Smooth muscle cell of trachea (primary cell): ENCODE results near the gene SETD4. TPM values are rescaled to one million over a fixed set of nuclear protein-coding genes. Genes with fewer than 3 reads are reported as not detected.

Experiments used
- total RNA-seq: library from RNA; depleted of rRNA; stranded (reverse); fragments of >200 nt; gene quantifications from 2 replicates; pipeline ENCODE4 v1.2.1, GENCODE V29; 2014

SETD4 gene, protein sequence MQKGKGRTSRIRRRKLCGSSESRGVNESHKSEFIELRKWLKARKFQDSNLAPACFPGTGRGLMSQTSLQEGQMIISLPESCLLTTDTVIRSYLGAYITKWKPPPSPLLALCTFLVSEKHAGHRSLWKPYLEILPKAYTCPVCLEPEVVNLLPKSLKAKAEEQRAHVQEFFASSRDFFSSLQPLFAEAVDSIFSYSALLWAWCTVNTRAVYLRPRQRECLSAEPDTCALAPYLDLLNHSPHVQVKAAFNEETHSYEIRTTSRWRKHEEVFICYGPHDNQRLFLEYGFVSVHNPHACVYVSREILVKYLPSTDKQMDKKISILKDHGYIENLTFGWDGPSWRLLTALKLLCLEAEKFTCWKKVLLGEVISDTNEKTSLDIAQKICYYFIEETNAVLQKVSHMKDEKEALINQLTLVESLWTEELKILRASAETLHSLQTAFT
- total RNA-seq: 17.0 and 25.9 TPM in 2 replicates

DNA sequence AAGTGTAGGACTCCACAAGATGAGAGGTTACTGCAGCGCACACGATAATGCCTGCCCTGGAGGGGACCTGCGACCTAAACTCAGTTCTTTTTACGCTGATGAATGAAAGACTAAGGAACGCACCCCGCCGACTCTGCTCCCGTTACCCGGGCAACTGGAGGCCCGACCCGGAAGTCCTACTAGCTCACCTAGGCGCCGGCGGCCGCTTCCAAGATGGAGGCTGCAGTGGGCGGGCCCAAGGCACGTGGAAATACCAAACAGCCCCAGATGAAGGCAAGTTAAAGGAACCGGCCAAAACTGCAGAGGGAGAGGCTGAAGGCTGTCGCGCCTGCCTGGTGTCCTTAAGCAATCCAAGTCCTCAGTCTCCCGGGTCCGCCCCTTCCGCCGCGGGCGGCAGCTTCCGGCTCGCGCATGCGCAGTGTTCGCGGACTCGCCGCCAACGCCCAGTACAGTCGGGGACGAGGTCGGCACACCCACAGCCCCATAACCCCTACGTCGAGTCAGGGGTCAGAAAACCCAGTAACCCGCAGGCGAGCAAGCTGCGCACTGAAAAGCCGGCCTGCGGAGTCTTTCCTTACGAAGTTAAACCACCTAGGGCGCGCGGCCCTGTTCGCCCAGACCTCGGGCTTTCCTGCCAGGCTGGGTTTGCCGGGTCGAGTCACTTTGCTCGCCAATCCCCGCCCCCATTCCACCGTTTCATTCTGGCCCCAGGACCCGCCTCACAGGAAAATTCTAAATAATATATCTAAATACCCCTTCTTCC lies at the start of gene SETD4:
TSS of gene SETD4 (minus strand) at position 368 of the 763 bp plus-strand sequence. CDS start 1,638 bp downstream, outside the sequence.

DNA sequence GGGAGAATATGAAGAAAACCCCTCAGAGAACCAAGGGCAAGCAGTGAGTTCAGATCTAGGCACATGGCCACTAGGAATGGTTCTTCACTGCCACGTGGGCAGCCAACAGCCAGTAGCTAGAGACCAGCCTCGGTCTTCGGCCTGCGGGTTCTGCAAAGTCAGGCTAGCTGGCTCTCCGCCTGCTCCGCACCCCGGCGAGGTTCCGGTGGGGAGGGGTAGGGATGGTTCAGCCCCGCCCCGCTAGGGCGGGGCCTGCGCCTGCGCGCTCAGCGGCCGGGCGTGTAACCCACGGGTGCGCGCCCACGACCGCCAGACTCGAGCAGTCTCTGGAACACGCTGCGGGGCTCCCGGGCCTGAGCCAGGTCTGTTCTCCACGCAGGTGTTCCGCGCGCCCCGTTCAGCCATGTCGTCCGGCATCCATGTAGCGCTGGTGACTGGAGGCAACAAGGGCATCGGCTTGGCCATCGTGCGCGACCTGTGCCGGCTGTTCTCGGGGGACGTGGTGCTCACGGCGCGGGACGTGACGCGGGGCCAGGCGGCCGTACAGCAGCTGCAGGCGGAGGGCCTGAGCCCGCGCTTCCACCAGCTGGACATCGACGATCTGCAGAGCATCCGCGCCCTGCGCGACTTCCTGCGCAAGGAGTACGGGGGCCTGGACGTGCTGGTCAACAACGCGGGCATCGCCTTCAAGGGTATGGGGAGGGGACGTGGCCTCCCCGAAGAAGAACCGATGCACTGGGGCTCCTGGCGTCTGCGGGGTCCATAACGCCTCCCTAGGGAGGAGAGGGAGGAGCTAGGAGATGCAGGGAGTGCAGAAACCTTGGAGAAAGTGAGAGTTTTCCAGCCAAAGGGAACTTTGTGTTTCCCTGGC lies 9.6 kb upstream of the SETD4 start, which contains the start of gene CBR1:
TSS of gene CBR1 (plus strand) at position 312 of the 871 bp plus-strand sequence. CDS start at position 404, 92 bp downstream.

Other genes with a start within 250 kb of the SETD4 start
- 214 and 236 TPM in 2 replicates for gene CBR1, start 9.5 kb upstream of the SETD4 start, total RNA-seq
- gene CBR3, start 74.6 kb upstream of the SETD4 start, total RNA-seq: 26.3 and 26.5 TPM in 2 replicates
- 11.7 and 15.0 TPM in 2 replicates for gene DOP1B, start 96.3 kb upstream of the SETD4 start, total RNA-seq